HS-27A (cell line): ENCODE data around the gene LTBP4.
"Not testable (repeated sequence)": the region's sequence is repeated elsewhere in the genome, so short reads cannot be mapped to it uniquely, and the experiment has no call there.

ENCODE experiments used
- DNase-seq: peaks from one replicate; pipeline ENCODE4 v3.0.0-alpha.2; 2012; ENCODE audit warnings: low read depth, missing footprints

Gene LTBP4

DNA sequence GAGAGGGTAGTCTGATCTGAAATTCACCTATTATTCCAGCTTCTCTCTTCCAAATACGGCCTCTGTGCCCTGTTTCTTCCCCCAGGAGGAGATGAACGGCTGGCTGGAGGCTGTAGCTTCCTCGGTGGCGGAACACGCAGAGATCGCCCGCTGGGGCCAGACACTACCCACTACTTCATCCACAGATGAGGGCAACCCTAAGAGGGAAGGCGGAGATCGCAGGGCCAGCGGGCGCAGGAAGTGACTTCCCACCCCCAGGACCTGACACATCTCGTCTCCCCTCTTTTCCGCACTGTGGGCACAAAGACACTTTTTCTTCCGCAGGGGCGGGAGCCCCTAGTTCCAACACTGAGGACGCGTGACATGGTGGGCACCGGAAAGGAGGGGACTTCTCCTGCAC is 25.8 kb upstream of the LTBP4 start:
- no peak for DNase-seq

DNA sequence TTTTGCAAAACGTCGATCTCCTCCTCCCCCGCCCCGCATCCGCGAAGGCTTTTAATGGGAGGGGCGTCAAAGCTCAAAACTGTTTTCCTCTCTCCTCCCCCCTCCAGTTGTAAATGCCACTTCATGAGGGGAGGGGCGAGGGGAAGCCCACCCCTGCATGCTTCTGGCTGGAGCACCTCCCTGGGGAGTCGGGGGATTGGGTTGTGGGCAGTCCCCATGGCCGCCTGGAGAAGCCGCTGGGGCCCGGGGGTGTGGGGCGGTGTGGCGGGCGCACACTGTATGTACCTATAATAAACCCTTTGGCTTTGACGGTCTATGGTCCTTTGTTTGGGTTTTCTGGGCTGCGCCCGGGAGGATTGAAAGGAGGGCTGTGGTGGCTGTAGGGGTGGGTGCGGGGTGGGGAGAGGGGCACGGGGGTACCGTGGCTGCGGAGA is 25.0 kb upstream of the LTBP4 start:
- no peak for DNase-seq

DNA sequence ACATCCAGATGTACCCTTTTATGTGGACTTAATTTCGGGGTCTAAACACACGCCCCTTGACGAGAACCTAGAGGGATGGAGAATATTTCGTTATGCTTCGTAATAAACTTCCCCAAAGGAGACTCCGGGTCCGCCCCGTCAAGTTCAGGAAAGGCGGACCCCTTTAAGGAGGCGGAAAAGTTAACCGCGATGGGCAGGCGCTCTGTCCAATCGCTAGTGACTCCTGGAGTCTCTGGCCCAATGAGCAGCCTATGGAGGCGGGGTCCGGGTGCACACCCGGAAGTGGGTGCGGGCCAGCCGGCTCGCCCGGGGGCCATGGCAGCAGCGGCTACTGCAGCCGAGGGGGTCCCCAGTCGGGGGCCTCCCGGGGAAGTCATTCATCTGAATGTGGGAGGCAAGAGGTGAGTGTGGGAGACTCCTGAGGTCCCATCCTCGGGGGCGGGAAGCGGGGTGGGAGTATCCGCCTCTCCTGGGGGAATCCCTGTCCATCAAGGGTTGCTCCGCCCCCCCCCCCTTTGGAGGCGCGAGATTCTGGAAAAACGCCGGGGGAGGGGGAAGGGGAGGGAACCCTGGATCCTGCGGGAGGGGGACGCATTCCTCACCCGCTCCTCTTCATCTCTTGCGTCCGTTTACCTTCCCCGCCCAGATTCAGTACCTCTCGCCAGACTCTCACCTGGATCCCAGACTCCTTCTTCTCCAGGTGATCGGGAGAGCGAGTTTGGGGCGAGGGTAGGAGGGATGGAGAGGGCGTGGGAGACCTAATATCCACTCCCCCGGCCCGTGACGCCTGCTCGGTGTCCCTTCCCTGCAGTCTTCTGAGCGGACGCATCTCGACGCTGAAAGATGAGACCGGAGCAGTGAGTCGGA is 24.4 kb upstream of the LTBP4 start, which contains the start of gene SHKBP1:
SHKBP1 (plus strand) TSS at position 289 of the 867 bp plus-strand sequence; CDS start at position 316, 27 bp downstream.
- peak; percentile 98 for DNase-seq

DNA sequence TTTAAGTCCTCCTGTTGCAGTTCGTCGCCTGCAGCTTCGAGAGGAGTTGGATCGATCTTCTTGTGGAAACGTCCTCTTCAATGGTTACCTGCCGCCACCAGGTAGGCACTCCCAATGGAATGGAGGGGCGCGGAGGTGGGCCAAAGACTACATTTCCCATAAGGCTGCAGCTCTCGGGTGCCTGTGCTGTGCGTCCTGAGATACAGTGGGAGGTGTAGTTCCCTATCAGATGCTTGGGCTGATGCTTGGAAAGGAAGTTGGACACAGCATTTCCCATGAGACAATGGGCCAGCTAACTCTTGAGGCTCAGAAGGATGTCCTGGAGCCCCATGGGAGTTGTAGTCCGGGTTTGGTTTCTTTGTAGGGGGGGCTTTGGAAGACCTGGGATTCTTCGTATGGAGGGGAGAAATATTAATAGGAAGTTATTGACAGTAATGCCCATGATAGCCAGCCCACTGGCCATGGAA is 22.7 kb upstream of the LTBP4 start:
- DNase-seq = no peak

DNA sequence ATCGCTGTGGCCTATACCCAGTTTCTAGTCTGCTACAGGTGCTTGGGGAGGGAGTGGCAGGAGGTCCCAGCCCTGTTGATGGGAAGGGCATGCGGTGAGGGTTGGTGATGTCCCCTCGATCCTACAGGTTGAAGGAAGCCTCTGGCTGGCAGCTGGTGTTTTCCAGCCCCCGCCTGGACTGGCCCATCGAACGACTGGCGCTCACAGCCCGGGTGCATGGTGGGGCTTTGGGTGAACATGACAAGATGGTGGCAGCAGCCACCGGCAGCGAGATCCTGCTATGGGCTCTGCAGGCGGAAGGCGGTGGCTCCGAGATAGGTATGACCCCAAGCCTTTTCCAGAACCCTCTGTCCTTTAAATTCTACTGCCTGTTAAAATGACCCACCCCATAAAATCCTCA is 20.6 kb upstream of the LTBP4 start:
- no peak for DNase-seq

DNA sequence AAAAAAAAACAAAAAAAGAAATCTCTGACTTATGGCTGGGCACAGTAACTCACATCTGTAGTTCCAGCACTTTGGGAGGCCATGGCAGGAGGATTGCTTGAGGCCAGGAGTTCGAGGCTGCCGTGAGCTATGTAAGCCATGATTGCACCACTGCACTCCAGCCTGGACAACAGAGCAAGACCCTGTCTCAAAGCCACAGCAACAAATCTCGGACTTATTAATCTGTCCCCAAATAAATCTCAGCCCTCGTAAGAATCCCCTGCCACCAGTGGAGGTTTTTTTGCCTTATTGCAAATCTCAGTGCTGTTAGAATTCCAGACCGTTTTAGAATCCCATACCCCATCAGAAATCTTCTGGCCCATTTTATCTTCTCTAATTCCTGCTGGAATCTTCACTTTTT is 19.6 kb upstream of the LTBP4 start:
- DNase-seq = no peak

DNA sequence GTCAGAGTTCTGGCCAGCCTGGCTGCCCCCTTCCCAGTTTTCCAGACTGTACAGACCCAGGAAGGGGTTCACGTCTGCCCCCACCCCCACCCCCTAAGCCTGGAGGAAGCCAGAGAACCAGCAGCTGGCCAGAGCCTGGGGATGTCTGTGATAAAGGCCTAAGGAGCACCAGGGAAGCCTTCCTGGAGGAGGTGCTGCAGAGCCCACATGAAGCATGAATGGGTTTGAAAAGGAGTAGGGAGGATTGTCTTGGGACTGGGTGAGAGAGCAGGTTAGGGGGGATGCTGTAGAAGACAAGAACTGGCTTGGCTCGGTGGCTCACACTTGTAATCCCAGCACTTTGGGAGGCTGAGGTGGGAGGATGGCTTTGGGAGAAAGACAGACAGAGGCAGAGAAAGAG is 18.7 kb upstream of the LTBP4 start:
- no peak for DNase-seq

DNA sequence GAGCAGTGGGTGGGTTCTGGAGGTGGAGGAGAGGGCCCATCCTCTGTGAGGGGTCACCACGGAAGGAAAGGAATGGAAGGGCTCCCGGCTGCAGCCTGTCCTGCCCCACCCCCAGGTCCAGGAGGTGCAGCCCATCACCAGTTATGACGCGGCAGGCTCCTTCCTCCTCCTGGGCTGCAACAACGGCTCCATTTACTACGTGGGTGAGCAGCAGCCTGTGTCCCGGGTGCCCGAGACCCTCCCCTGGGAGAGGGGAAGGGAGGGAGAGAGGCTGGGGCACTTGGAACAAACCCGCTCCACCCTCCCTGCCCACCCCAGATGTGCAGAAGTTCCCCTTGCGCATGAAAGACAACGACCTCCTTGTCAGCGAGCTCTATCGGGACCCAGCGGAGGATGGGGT is 17.9 kb upstream of the LTBP4 start:
- DNase-seq = no peak

DNA sequence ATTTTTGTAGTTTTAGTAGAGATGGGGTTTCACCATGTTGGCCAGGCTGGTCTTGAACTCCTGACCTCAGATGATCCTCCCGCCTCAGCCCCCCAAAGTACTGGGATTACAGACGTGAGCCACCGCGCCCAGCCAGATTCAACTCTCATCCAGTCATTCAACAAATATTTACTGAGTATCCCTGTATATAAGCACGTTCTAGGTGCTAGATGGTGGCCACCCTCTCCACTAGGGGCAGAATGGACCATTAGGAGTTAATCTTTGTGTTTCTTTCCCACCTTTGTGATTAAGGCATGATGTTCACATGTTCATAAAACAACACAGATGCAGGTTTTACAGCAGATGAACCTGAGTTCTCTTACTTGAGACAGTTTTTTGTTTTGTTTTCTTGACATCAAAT is 17.2 kb upstream of the LTBP4 start:
- no peak for DNase-seq

DNA sequence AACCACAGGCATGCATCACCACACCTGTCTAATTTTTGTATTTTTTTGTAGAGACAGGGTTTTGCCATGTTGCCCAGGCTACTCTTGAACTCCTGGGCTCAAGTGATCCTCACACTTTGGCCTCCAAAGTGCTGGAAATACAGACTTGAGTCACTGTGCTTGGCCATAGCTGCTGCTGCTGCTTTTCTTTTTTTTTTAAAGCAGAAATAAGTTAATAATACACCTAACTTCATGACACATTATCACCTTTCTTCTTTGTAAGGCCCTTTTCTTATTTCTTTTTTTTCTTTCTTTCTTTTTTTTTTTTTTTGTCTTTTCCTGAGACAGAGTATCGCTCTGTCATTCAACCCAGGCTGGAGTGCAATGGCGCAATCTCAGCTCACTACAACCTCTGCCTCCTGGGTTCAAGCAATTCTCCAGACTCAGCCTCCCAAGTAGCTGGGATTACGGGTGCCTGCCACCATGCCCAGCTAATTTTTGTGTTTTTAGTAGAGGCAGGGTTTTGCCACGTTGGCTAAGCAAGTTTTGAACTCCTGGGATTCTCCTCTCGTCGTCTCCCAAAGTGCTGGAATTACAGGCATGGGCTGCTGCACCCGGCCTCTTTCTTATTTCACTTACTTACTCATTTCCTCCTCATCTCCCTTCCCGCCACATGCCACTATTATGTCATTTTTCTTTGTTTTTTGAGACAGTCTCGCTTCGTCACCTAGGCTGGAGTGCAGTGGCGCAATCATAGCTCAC is 15.8 kb upstream of the LTBP4 start:
- no peak for DNase-seq

DNA sequence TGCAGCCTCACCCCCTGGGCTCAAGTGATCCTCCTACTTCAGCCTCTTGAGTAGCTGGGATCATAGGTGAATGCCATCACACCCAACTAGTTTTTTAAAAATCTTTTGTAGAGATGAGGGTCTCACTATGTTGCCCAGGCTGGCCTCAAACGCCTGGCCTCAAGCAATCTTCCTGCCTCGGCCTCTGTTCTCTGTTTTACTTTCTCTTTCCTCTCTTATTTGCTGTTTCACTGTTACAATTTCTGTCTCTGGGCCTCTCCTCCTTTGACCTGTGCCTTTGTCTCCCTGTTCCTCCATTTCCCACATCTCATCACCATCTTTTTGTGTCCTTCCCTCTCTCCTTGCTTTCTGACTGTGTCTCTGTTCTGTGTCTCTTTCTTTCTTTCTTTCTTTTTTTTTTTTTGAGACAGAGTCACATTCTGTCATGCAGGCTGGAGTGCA is 15.2 kb upstream of the LTBP4 start:
- no peak for DNase-seq

DNA sequence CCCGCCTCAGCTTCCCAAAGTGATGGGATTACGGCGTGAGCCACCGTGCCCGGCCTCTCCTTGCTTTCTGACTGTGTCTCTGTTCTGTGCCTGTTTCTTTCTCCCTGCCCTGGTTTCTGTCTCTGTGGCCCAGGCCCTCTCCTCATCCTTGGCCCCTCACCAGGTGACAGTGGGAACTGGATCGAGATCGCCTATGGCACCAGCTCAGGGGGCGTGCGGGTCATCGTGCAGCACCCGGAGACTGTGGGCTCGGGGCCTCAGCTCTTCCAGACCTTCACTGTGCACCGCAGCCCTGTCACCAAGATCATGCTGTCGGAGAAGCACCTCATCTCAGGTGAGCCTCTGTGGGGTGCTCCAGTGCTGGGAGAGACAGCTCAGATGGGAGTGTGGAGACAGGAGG is 14.6 kb upstream of the LTBP4 start:
- no peak for DNase-seq

DNA sequence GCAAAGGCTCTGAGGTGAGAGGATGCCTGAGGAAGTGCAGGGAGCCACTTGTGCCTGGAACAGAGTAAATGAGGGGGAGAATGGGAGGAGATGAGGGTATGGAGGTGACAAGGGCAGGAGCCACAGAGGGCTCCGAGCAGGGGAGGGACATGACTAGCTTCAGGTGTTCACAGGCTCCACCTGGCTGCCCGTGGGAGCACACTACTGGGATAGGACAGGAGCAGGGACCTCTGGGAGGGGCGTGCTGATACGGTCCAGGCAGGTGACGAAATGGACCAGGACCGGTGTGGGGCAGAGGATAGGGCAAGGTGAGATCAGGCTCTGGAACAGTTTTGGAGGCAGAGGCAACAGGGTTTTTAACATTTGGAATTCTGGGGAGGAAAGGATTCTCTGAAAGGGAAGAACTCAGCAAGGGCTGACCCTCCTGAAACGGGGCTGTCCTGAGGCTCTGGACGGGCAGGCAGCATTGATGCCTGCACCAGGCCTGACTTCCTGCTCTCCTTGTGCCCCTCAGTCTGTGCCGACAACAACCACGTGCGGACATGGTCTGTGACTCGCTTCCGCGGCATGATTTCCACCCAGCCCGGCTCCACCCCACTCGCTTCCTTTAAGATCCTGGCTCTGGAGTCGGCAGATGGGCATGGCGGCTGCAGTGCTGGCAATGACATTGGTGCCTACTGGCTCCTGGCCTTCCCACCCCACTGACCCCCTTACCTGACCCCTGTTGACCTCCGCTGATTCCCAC is 12.9 kb upstream of the LTBP4 start:
- peak; percentile 72 for DNase-seq

DNA sequence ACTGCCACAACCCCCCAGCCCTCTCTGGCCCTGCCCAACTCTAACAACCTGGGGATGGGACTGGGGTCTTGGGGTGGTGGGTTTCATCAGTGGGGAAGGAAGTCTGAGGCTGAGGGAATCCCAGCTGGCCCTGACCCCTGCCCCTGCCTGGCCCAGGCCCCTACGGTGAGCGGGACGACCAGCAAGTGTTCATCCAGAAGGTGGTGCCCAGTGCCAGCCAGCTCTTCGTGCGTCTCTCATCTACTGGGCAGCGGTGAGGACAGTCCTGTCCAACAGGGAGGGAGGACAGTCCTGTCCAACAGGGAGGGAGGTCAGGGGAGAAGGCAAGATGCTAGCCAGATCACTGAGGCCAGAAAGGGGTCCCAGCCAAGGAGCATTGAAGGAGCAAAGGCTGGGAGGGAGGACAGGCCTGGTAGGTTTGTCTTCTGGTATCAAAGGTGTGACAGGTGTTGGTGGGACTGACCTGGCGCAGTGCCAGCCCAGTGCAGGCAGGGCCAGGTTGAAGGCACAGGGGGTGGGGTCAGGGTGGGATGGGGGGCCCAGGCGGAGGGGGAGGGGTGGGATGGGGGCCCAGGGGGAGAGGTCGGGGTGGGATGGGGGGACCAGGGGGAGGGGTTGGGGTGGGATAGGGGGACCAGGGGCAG is 12.1 kb upstream of the LTBP4 start:
- no peak for DNase-seq

DNA sequence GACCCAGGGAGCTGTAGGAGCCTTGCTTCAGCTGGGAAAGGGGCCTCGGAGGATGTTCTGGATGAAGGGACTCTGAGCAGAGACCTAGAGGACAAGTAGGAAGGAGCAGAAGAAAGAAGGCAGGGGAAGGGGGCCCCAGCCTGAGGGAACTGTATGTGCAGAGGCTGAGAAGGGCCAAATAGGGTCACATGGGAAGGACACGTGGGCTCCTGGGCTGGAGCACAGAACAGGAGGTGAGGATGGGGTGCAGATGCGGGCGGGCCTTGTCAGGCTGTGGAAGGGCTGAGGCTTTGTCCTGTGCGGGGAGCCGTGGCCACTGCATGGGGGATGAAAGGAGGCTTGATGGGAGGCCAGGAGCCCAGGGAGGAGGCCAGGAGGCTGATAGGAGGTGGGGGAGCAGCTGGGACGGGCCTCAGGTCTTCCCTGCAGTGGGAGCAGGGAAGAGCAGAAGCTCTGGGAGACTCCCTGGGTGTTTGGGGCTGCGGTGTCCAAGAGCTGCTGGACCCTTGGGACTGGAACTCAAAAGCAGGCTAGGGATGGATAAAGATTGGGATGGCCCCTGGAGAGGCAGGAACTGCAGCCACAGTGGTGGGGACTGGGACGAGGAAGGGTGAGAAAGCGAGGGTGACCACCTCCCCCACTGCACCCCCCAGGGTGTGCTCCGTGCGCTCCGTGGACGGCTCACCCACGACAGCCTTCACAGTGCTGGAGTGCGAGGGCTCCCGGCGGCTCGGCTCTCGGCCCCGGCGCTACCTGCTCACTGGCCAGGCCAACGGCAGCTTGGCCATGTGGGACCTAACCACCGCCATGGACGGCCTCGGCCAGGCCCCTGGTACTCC is 11.4 kb upstream of the LTBP4 start:
- no peak for DNase-seq

DNA sequence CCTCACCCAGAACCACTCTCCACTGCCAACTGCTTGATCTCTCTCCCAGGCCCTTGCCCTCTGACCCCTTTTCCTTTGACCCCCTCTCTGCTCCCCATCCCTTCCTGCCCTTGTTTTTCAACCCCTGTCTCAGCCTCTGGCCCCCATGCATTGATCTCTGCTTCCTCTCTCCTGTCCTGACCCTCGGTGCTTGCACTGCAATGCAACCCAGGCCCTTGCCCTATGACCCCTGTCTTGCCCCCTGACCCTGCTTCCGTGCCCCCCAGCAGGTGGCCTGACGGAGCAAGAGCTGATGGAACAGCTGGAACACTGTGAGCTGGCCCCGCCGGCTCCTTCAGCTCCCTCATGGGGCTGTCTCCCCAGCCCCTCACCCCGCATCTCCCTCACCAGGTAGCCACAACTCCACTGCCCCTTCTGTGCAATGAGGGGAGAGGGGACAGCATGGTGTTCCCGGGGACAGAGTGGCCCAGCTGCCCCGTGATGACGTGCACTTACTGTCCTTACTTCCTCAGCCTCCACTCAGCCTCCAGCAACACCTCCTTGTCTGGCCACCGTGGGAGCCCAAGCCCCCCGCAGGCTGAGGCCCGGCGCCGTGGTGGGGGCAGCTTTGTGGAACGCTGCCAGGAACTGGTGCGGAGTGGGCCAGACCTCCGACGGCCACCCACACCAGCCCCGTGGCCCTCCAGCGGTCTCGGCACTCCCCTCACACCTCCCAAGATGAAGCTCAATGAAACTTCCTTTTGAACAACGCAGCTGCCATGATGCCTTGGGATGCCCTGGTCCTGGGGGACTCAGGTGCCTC is 10.5 kb upstream of the LTBP4 start:
- DNase-seq = no peak

DNA sequence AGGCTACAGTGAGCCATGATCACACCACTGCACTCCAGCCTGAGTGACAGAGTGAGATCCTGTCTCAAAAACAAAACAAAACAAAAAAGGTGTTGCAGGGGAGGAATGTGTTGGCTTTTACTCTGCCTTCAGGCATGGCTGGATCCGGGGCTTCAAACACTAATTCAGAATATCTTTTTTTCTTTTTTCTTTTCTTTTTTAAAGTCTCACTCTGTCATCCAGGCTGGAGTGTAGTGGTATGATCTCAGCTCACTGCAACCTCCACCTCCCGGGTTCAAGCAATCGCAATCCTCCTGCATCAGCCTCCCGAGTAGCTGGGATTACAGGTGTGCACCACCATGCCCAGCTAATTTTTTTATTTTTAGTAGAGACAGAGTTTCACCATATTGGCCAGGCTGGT is 9.4 kb upstream of the LTBP4 start:
- not testable (repeated sequence) for DNase-seq

DNA sequence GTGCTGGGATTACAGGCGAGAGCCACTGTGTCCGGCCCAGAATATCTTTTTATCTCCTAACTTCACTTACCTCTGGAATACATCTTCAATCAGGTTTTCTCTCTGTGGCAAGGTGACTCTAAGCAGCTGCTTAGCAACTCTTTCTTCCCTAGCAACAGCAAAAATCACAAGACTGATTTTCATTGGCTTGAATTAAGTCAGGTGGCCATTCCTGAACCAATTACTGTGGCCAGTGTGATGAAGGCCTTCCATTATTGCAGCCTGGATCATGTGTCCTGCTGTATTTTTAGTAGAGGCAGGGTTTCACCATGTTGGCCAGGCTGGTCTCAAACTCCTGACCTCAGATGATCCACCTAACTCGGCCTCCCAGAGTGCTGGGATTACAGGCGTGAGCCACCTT is 9.0 kb upstream of the LTBP4 start:
- DNase-seq = no peak

DNA sequence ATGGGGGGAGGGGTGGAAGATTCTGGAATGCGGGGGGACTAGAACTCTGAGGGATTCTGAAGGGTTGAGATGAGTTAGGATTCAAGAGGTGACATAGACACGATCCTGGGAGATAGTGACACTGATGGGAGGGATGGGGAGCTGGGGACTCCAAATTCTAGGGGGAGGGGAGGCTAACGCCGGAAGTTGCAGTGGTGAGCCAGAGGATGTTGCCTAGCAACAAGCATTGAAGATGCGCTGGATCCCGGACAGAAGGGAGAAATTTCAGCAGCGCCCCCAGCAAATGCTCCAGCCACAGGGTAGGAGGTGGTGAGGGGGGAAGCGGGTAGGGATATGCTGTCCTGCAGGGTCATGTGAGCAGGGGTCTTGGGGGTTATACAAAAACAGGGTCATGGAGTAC is 6.9 kb upstream of the LTBP4 start:
- DNase-seq = no peak

DNA sequence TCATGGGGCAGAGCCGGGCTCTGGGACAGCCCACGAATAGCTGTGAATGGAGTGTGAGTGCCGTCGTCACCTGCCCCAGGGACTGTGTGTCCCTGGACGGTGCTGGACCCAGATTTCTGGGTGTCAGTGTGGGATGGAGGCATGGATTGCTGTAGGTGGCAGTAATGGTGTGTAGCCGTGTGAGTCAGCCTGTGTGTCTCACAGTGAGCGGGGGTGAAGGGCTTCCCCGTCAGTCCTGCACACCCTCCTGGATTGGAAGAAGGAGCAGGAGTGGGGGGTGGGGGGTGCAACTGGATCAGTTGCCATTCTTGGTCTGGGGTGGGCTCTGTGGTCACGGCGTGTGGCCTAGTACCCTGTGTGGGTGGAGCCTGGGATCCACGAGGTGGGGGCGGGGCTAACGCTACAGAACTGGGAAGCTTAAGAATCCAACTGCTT is 6.5 kb upstream of the LTBP4 start:
- no peak for DNase-seq
